NCI-H2029 (cell line): Measurements from ENCODE around the gene CYB5R3.
"Not testable (repeated sequence)": the region's sequence is repeated elsewhere in the genome, so short reads cannot be mapped to it uniquely, and the experiment has no call there.

Source experiments
- DNase-seq: peaks from one replicate; lab custom pipeline; 2025; lab: John Stamatoyannopoulos, UW

CYB5R3 gene

DNA sequence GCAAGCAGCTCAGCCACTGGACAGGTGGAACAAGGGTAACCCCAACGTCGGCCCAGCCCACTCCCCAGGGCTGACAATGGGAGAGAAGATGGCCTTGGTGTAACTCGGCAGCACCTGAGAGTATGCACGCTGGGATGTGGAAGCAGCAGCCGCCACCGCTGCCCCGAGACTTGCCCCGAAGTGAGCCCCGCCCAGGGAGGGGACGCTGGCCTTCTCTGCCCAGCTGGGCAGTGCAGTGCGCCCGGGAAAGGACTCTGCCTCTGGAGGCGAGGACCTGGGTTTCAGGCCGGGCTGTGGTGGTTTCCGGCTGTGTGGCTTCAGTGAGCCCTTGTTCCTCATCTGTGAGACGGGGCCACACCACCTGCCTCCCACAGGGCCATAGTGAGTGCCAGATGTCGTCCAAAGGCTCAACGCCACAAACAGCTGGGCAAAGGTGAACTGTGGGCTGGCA is 25.9 kb downstream of the CYB5R3 start:
- DNase-seq = no peak

DNA sequence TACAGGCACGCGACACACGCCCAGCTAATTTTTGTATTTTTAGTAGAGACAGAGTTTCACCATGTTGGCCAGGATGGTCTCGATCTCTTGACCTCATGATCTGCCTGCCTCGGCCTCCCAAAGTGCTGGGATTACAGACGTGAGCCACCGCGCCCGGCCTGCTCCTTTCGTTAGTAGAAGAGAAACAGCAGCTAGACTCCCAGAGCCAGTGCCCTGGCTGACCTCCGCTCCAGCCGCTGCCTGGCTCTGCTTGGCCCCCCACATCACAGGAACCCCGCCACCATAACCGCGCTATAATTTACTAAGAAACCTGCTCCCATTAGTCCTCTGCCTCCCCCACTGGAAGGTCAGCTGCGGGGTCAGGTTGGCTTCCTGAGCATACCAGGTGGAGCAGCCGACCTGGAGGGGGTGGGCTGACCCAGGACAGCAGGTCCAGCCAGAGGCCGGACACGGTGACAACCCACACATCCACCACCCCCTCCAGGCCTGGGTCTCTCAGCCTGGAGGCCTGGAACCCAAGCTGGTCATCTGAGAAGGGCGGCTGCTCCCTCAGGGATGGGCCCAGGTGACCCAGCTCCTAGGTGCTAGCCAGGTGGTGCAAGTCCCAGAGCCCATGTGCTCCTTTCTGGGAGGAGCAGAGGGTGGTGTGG is 27.0 kb downstream of the CYB5R3 start:
- DNase-seq = no peak

DNA sequence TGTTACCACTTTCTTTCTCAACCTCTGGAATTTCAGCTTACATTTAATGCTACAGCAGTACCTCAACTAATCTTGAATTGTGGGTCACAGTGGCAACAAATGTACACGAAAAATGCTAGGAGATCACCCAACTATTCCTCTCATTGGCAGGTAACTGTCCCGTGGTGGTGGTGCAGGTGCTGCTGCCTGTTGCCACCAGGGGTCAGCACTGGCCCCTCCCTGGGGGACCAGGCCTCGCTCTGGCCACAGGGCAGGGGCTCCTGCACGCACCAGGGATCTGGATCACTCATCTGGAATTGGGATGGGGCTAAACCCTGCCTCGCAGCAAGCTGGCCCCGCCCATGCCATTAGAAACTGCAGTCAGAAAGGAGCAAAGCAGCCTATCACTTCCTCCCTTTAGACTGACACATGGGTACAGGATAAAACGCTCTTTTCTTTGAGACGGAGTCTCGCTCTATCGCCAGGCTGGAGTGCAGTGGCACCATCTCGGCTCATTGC is 27.6 kb downstream of the CYB5R3 start:
- no peak for DNase-seq

DNA sequence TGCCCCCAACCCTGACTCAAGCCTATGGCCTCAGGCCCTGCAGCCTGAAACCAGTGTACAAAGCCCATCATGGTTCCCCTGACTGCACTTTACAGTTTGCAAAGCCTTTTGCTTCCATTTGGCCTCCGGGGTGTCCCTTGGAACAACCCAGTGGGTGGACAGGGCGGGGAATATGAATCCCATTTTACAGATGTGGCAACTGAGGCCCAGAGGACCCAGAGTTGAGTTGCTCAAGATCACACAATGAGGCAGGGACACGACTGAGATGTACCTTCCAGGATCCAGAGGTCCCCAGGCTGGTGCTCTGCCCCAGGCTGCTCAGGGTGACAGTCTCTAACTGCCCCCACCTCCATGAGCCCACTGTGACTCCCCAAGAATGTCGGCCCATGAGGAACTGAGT is 29.1 kb downstream of the CYB5R3 start:
- no peak for DNase-seq

DNA sequence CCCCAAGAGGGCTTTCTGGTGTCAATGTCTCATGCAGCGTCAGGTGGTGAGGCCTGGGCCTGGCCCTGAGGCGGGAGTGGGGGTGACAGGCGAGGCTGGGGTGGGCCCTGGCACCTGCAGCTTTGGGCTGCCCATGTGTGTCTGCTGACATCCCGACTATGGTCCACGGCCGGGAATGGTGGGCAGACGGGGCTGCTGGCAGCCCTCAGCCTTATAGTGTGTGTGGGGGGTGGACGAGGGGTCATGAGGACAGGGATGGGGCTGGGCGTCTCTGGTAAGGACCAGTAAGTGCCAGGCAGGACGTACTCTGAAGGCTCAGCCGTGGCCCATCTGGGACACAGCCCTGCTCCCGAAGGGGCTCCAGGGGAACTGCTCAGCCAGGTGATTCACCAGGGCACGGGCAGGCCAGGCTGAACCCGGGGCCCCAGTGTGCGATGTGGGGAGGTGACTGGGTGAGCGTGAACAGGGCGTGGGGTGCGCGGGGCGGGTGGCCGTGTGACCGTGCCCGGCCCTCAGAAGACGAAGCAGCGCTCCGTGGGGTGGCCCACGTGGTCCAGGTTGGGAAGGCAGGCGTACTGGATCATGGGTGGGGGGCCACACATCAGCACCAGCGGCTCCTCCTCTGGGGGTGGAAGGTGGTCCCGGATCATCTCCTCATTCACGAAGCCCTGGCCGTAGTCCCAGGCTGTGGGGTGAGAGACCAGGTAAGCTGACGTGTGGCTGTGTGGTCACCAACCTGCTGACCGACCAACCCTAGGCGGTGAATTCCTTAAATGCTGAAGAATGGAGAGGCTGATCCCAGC is 29.7 kb downstream of the CYB5R3 start:
- no peak for DNase-seq

DNA sequence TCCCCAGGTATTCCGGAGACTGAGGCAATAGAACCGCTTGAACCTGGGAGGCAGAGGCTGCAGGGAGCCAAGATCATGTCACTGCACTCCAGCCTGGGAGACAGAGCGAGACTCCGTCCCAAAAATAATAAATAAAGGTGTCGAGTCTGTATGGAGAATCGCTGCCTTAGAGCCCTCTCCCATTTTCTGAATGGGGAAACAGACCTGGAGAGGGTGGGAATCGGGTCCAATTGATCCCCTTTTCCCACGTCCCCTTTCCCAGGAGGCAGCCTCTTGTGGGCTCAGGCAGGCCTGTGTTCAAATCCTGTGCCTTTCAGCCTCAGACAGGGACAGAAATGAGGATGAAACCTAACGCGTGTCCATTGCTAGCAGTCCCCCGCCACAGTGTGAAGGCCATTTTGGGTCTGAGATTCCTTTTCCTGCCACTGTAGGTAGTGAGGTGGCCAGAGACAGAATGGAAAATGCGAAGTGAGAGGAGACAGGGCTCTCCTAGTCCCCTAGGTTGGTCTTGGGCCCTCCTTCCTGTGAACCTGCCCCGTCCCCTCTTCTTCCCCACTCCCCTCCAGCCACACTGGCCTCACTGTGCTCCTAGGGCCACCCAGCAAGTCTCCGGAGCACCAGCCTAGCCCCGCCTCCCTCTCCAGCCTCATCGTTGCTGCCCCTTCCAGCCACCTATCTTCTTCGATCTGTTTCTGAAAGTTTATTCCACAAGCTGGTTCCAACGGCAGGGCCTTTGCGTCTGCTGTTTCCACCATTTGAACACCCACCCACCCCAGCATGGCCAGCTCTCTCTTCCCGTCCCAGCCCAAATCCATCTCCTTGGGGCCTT is 31.8 kb downstream of the CYB5R3 start:
- no peak for DNase-seq

DNA sequence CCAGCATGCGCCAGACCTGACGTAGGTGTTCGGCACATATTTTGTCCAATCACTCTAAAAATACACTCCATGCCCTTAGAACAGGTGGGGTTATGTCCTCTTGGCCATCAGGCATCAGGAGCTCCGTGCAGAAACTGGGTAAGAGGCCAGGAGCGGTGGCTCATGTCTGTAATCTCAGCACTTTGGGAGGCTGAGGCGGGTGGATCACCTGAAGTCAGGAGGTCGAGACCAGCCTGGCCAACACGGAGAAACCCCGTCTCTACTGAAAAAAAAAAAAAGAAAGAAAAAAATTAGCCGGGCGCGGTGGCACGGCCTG is 33.4 kb downstream of the CYB5R3 start:
- DNase-seq = not testable (repeated sequence)

DNA sequence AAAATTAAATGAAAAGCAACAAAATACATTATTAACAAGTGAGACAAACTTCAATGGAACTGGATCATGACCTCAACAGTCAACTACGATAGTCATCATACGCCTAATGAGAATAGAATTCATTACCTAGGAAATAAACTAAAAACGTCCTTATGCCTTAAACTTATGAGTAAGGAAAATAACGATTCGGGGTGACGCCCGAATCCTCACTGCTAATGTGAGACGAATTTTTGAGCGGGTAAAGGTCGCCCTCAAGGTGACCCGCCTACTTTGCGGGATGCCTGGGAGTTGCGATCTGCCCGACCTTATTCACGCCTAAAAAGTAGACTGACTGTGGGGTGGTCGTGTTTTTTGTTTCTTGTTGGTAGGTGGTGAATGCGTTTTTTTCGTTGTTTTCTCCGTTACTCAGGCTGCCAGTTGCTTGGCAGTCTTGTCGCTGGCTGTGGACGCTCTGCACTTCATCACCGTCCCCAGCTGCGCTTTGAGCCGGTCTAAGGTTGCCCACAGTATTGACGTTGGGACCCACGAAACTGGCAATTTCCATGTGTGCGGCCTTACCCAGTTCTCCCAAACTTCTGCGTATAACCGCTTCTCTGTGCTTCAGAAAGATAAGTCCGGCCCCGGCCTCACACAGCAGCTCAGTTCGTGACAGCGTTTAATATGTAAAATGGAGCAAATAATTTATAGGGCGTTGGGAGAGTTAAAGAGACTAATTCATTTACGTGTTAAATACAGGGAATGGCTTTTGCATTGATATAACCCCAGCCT is 33.9 kb downstream of the CYB5R3 start:
- DNase-seq = peak; percentile 74

DNA sequence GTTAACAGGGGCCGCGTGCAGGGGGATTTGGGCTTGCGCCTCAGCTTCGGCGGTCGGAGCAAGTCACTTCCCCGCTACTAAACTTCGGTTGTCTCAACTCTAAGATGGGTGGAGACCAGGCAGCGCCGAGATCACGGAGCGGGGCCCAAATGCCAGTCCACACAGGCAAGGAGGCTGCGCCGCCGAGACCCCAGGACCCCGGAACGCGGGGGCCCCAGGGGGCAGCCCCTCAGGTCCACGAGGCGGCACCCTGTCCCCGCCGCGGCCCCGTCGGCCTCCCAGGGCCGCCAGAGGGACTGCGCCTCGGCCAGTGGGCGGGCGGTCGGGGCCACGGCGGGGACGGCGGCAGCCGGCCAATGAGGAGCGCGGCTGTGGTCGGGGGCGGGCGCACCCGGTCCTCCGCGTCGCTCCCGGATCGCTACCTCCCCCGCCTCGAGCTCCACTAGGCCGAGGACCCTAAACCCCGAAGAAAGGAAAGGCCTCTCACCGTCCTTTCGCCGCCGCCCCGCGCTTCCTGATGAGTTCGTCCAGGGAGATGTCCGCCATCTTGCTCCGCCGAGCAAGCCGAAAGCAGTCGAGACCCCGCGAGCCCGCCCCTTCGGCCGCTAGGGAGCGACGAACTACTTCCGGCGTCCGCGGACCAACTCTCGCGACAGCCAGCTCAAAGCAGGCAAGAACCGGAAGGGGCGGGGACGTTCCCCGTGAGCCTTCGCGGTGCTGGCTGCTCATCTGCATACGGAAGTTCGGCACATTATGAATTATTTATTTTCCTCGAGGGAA is 34.7 kb downstream of the CYB5R3 start, which contains the start of gene POLDIP3:
TSS of gene POLDIP3 (minus strand) at position 572 of the 780 bp plus-strand sequence. CDS start at position 546, 26 bp downstream.
- DNase-seq = peak; percentile 96

DNA sequence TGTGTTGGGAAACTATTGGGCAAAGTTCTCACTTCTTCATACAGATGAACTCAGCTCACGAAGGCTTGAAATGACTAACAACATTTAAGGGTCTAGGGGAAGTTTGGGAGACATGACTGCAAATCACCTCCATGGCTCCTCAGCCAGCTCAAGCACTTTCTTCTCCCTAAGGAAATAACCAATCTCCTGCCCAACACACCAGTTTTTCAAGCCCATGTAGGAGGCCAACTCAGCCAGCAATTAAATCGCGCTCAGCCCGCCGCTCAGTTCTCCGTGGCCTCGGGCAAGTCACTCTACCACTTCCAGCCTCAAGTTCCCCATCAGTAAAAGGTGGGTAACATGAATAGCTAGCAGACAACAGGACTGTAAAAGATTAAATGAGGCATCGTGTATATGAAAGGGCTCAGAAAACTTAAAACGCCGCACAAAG is 35.3 kb downstream of the CYB5R3 start:
- no peak for DNase-seq

DNA sequence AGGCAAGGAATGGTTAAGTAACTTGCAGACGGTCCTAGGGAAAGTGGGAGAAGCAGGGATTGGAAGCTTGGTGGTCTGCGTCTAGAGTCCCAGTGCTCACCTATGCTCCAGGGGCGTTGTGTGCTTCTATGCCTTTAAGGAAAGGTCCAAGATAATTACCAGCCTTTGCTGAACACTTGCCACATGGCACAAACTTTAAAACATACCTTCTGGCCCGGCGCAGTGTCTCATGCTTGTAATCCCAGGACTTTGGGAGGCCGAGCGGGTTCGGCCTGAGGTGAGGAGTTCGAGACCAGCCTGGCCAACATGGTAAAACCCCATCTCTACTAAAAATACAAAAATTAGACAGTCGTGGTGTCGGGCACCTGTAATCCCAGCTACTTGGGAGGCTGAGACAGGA is 36.9 kb downstream of the CYB5R3 start:
- no peak for DNase-seq

DNA sequence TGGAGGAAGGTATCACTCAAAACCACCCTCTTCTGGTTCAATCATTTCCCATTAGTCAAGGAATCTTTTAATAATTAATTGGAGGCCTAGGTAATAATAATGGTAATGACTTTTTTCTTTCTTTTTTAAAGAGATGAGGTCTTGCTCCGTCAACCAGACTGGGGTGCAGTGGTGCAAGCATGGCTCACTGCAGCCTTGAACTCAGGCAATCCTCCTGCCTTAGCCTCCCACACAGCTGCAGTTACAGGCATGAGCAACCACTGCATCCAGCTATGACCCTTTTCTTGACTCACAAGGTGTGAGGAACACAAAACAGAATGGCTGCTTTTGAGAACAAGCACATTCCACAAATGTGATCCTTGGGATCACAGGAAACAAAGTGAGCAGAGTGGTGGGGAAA is 38.1 kb downstream of the CYB5R3 start:
- no peak for DNase-seq

DNA sequence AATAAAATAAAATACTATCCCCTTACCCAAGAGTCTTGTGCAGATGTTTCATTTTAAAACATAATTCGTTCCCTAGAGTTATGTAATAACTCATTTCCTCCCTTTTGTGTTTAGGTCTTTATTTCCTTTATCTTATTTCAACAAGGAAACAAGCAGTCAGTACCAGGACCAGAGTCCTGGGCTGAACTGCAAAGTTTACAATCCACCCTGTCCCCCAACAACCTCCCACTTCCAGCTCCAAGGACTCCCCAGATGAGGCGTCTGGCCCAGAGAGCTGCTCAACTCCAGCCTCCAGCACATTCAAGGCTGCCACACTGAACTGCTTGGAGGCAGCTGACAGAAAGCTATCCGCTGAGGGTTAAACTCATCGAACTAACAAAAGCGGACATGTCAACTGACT is 39.0 kb downstream of the CYB5R3 start:
- no peak for DNase-seq

DNA sequence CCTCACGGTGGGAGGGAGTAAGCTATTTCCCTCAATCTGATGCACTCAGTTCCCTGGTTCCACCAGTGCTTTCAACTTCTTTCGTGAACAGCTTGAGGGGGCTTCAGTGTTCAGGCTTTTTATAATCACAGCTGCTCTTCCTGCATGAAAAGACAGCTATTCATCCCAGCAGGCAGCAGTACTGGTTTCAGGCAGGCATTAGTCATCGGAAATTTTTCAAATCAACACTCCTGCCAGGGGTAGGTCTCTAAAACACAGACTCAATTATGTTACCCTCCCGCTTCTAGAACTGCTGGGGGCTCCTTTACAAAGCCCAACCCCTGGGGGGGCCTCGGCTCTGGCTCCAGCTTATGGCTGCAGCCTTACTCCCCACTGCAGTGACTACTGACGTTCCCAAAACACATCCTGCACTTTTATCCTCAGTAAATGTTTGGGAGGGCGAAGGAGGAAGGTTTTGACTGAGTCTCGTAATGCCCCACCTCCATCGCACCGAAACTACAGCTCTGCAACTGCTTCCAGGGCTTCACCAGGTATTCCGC is 40.3 kb downstream of the CYB5R3 start:
- DNase-seq = no peak

DNA sequence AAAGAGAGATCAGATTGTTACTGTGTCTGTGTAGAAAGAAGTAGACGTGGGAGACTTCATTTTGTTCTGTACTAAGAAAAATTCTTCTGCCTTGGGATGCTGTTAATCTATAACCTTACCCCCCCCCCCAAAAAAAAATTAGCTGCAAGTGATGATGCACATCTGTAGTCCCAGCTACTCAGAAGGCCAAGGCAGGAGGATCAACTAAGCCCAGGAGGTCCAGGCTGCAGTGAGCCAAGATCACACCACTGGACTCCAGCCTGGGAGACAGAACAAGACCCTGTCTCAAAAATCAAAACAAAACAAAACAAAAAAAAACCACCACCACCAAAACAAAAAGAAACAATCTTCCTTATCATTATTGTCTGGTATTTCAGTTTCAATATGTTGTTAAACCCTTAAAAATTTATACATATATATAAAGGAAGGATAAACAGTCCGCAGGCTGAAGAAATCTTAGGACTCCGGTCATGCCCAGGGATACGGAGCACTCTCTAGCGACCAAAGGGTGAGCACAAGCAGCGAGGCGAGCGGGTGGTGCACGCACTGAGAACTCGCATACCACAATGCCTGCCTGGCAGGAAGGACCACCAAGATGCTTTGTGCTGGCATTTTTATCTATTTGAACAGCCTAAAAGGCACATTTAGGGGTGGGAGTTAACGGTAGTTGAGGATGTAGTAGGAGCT is 40.9 kb downstream of the CYB5R3 start:
- no peak for DNase-seq

DNA sequence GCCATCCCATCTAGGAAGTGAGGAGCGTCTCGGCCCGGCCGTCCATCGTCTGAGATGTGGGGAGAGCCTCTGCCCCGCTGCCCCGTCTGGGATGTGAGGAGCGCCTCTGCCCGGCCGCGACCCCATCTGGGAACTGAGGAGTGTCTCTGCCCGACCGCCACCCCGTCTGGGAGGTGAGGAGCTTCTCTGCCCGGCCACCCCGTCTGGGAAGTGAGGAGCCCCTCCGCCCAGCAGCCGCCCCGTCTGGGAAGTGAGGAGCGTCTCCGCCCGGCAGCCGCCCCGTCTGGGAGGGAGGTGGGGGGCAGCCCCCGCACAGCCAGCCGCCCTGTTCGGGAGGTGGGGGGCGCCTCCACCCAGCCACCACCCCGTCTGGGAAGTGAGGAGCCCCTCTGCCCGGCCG is 41.6 kb downstream of the CYB5R3 start:
- DNase-seq = not testable (repeated sequence)

DNA sequence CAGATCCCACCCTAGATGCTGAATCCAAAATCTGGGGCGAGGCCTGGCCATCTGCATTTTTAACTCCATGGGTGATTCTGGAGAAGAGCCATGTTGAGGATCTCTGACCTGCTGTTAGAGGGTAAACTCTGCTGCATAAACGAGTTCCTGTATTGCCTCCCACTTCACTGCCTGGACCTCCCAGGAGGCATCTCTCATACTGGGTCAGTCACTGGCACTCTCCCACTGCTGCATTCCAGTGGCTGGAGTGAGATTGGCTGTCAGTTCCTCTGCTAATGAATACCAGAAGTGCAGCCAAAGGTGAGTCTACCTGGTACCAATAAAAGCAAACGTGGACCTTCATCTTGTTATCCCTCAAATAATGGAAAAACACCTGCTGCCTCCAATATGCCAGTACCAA is 44.8 kb downstream of the CYB5R3 start:
- no peak for DNase-seq

DNA sequence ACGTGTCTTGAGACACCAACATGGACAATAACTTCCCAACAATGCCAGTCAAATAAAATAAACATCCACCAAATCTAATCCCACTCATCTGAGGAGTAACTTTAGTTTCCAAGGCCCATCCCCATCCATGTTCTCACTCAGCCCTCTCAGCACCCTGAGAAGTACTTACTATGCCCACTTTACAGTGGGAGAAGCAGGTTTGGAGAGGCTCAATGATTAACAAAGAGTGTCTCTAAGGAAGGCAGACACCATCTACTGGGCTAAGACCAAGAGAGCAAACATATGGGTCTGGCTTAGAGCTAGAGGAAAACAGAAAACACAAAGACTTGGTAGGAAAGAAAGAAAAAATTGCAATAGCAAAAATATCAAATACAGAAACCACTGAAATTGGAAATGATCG is 45.8 kb downstream of the CYB5R3 start:
- DNase-seq = no peak

DNA sequence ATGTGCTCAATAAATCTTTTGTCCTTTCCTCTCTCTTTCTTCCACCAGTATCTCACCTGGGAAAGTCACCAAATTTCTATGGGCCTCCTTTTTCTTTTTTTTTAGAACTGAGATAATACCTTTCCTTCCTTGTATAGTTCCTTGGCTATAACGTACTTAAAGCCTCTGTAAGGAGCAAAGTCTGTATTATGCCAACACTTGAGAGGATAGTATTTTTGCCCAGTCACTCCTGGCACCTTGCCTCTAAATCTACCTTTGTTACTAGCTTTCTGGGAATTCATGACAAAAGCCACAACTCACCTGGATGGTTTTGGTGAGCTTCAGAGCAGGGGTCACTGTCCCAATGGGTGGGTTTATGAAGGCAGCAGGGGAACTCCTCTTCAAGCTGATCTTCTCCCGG is 46.7 kb downstream of the CYB5R3 start:
- no peak for DNase-seq

DNA sequence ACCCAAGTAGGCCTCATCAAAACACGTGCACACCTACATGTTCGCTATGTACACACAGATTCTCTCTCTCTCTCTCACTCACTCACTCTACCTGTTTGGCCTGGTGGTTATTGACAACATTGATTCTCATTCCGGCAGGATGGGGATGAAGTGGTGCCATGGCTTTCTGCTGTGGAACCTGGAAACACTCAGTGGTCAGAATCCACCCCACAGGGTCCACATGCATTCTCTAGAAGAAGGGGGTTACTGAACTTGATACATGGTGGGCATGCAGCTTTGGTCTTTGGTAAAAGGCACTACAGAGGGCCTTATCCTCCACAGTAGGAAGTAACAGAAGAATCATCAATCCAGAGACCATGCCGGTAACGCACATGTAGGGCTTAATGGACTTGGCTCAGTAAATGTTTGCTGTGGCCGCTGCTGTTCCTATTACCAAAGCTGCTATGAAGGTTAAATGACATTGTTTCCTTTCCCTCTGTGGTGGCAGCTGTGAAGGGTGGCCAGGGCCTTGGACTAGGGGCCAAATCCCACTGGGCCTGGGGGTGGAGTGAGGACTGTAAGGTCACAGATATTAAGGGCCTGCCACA is 47.2 kb downstream of the CYB5R3 start:
- DNase-seq = no peak
